Karpas-422 (cell line): ENCODE results near the gene MAP3K5. TPM values are rescaled to one million over a fixed set of nuclear protein-coding genes. Genes with fewer than 3 reads are reported as not detected.

Source experiments
- DNase-seq: peaks from one replicate; pipeline ENCODE4 v3.0.0-alpha.2; 2015
- H2AFZ ChIP-seq: fragments of 200-600 bp; sonication (generic); 2 replicates; pipeline ENCODE4 v1.6.1; 2014; ENCODE audit warnings: antibody characterized with exemption, low read length, mixed read lengths
- H3K27ac ChIP-seq: fragments of 200-600 bp; sonication (generic); 2 replicates; pipeline ENCODE4 v1.5.1; 2014; ENCODE audit warnings: mild to moderate bottlenecking, low read length, moderate library complexity
- H3K27me3 ChIP-seq: fragments of 200-600 bp; sonication (generic); 2 replicates; pipeline ENCODE4 v1.6.1; 2014; ENCODE audit warnings: low read length, mixed read lengths
- H3K36me3 ChIP-seq: fragments of 200-600 bp; sonication (generic); 2 replicates; pipeline ENCODE4 v1.6.1; 2014; ENCODE audit warnings: low read length, mixed read lengths; ENCODE audit not compliant: insufficient read depth
- H3K4me1 ChIP-seq: fragments of 200-600 bp; sonication (generic); 2 replicates; pipeline ENCODE4 v1.6.1; 2014; ENCODE audit warnings: mild to moderate bottlenecking, low read length, mixed read lengths
- H3K4me2 ChIP-seq: fragments of 200-600 bp; sonication (generic); 2 replicates; pipeline ENCODE4 v1.6.1; 2014; ENCODE audit warnings: low read length, low read depth, mild to moderate bottlenecking; ENCODE audit not compliant: poor library complexity, severe bottlenecking
- H3K4me3 ChIP-seq: fragments of 200-600 bp; sonication (generic); 2 replicates; pipeline ENCODE4 v1.5.1; 2014; ENCODE audit warnings: mild to moderate bottlenecking, antibody characterized with exemption, low read length, mixed read lengths
- H3K79me2 ChIP-seq: fragments of 200-600 bp; sonication (generic); 2 replicates; pipeline ENCODE4 v1.6.1; 2014; ENCODE audit warnings: mild to moderate bottlenecking, low read length, mixed read lengths
- H3K9ac ChIP-seq: fragments of 200-600 bp; sonication (generic); 2 replicates; pipeline ENCODE4 v1.6.0; 2014; ENCODE audit warnings: low read length
- H3K9me2 ChIP-seq: fragments of 200-600 bp; sonication (generic), shearing (Covaris generic); replicated peaks from 2 replicates; pipeline ENCODE4 v1.6.0; 2014; ENCODE audit warnings: mild to moderate bottlenecking, low read length, moderate library complexity; ENCODE audit not compliant: insufficient read depth
- H3K9me3 ChIP-seq: fragments of 300-700, 200-600 bp; sonication (generic); 2 replicates; pipeline ENCODE4 v1.6.1; 2014; ENCODE audit warnings: low read length, mixed read lengths
- H4K20me1 ChIP-seq: fragments of 200-600 bp; sonication (generic); 2 replicates; pipeline ENCODE4 v1.6.1; 2014; ENCODE audit warnings: mild to moderate bottlenecking, antibody characterized with exemption, low read length, low read depth; ENCODE audit not compliant: insufficient read depth
- total RNA-seq: library from RNA; depleted of rRNA; stranded (reverse); fragments of >200 nt; shearing (Covaris generic); gene quantifications from 2 replicates; pipeline ENCODE4 v1.2.3, GENCODE V29; 2014; ENCODE audit warnings: low replicate concordance

MAP3K5 gene
- total RNA-seq, 1 experiment from 2014 or later = 1.1 TPM

- Histone ChIP-seq H3K4me1 (no peaks in the 10 kb centered on the region), H3K36me3 (no peaks in the 10 kb centered on the region), H3K9me3 (no peaks in the 10 kb centered on the region), H3K9me2 (no peaks in the 10 kb centered on the region), H3K27me3 (no peaks in the 10 kb centered on the region), H3K79me2 (no peaks in the 10 kb centered on the region), H3K4me2 (no peak overlapping the region), H4K20me1 (no peaks in the 10 kb centered on the region), H2AFZ (no peak overlapping the region), H3K27ac (no peak overlapping the region), H3K9ac (no peak overlapping the region), H3K4me3 (no peak overlapping the region)
- DNase-seq = no peak
These were observed 152.0 kb downstream of the MAP3K5 start for GRCh38 chr6:136640132-136640915.

GRCh38 chr6:136639702-136640101 lies 152.6 kb downstream of the MAP3K5 start:
- Histone ChIP-seq H3K4me3 (no peak overlapping the region), H3K27ac (no peak overlapping the region), H3K9me2 (no peaks in the 10 kb centered on the region), H3K9ac (no peak overlapping the region), H4K20me1 (no peaks in the 10 kb centered on the region), H3K27me3 (no peaks in the 10 kb centered on the region), H3K9me3 (no peaks in the 10 kb centered on the region), H3K4me1 (no peaks in the 10 kb centered on the region), H2AFZ (no peak overlapping the region), H3K4me2 (no peak overlapping the region), H3K36me3 (no peaks in the 10 kb centered on the region), H3K79me2 (no peaks in the 10 kb centered on the region)
- no peak for DNase-seq

GRCh38 chr6:136635615-136636014 lies 156.7 kb downstream of the MAP3K5 start:
- Histone ChIP-seq H3K9ac (no peak overlapping the region), H3K9me2 (no peaks in the 10 kb centered on the region), H2AFZ (no peak overlapping the region), H3K27me3 (no peaks in the 10 kb centered on the region), H3K4me3 (no peak overlapping the region), H3K4me2 (no peak overlapping the region), H4K20me1 (no peaks in the 10 kb centered on the region), H3K27ac (no peak overlapping the region), H3K36me3 (no peaks in the 10 kb centered on the region), H3K79me2 (no peaks in the 10 kb centered on the region), H3K9me3 (no peaks in the 10 kb centered on the region), H3K4me1 (no peaks in the 10 kb centered on the region)
- DNase-seq = no peak

- H3K79me2 ChIP-seq = no peaks in the 10 kb centered on the region
- no peak overlapping the region for H2AFZ ChIP-seq
- no peaks in the 10 kb centered on the region for H3K36me3 ChIP-seq
- no peaks in the 10 kb centered on the region for H4K20me1 ChIP-seq
- H3K4me3 ChIP-seq = no peak overlapping the region
- no peaks in the 10 kb centered on the region for H3K9me2 ChIP-seq
- H3K27me3 ChIP-seq = no peaks in the 10 kb centered on the region
- no peaks in the 10 kb centered on the region for H3K4me1 ChIP-seq
- no peak for DNase-seq
- H3K9me3 ChIP-seq = no peaks in the 10 kb centered on the region
- H3K4me2 ChIP-seq = no peak overlapping the region
- H3K9ac ChIP-seq = no peak overlapping the region
- H3K27ac ChIP-seq = no peak overlapping the region
These were observed 158.9 kb downstream of the MAP3K5 start for GRCh38 chr6:136633355-136633754.

- Histone ChIP-seq H3K9ac (no peak overlapping the region), H3K4me1 (no peaks in the 10 kb centered on the region), H3K4me3 (no peak overlapping the region), H3K27ac (no peak overlapping the region), H4K20me1 (no peaks in the 10 kb centered on the region), H3K4me2 (no peak overlapping the region), H3K36me3 (no peaks in the 10 kb centered on the region), H3K9me3 (no peaks in the 10 kb centered on the region), H3K9me2 (no peaks in the 10 kb centered on the region), H2AFZ (no peak overlapping the region), H3K79me2 (no peaks in the 10 kb centered on the region), H3K27me3 (no peaks in the 10 kb centered on the region)
- DNase-seq = no peak
These were observed 163.3 kb downstream of the MAP3K5 start for GRCh38 chr6:136628996-136629395.

GRCh38 chr6:136627191-136627590 lies 165.1 kb downstream of the MAP3K5 start:
- H3K9me3 ChIP-seq = no peaks in the 10 kb centered on the region
- H2AFZ ChIP-seq = no peak overlapping the region
- H3K4me2 ChIP-seq = no peak overlapping the region
- H3K79me2 ChIP-seq = no peaks in the 10 kb centered on the region
- no peak overlapping the region for H3K4me3 ChIP-seq
- no peaks in the 10 kb centered on the region for H3K4me1 ChIP-seq
- H3K36me3 ChIP-seq = no peaks in the 10 kb centered on the region
- DNase-seq = no peak
- H3K27me3 ChIP-seq = no peaks in the 10 kb centered on the region
- no peaks in the 10 kb centered on the region for H3K9me2 ChIP-seq
- no peaks in the 10 kb centered on the region for H4K20me1 ChIP-seq
- no peak overlapping the region for H3K9ac ChIP-seq
- no peak overlapping the region for H3K27ac ChIP-seq

- H2AFZ ChIP-seq = no peak overlapping the region
- H3K4me2 ChIP-seq = no peak overlapping the region
- H4K20me1 ChIP-seq = no peaks in the 10 kb centered on the region
- H3K4me3 ChIP-seq = no peak overlapping the region
- no peaks in the 10 kb centered on the region for H3K4me1 ChIP-seq
- no peak for DNase-seq
- no peaks in the 10 kb centered on the region for H3K79me2 ChIP-seq
- H3K9me2 ChIP-seq = no peaks in the 10 kb centered on the region
- H3K27me3 ChIP-seq = no peaks in the 10 kb centered on the region; the same call in 1 of the 2 replicates
- no peaks in the 10 kb centered on the region for H3K36me3 ChIP-seq
- H3K27ac ChIP-seq = no peak overlapping the region
- no peaks in the 10 kb centered on the region for H3K9me3 ChIP-seq
- H3K9ac ChIP-seq = no peak overlapping the region
These were observed 167.0 kb downstream of the MAP3K5 start for GRCh38 chr6:136625293-136625692.

GRCh38 chr6:136624347-136624746 lies 167.9 kb downstream of the MAP3K5 start:
- Histone ChIP-seq H3K27ac (no peak overlapping the region), H3K9me2 (no peaks in the 10 kb centered on the region), H4K20me1 (no peaks in the 10 kb centered on the region), H3K9me3 (no peaks in the 10 kb centered on the region), H3K4me3 (no peak overlapping the region), H3K4me1 (no peaks in the 10 kb centered on the region), H3K9ac (no peak overlapping the region), H3K4me2 (no peak overlapping the region), H3K27me3 (no peaks in the 10 kb centered on the region; the same call in 1 of the 2 replicates), H3K79me2 (no peaks in the 10 kb centered on the region), H3K36me3 (no peaks in the 10 kb centered on the region), H2AFZ (no peak overlapping the region)
- no peak for DNase-seq
